Right cardiac atrium (tissue), 5 donors: ENCODE results near the gene CCDC12. TPM values are rescaled to one million over a fixed set of nuclear protein-coding genes. Genes with fewer than 3 reads are reported as not detected.
A peak's percentile ranks its signal among the peaks of the same experiment; 100 is the strongest.

Source experiments
- ATAC-seq, 2 donors: fragments of 200-7000 bp; cut with Tn5 transposase; one replicate each; pipeline versions ENCODE4 v1.8.0 to v1.9.1; 2020; ENCODE audit warnings: moderate library complexity in 2 of 2, mild to moderate bottlenecking in 1 of 2
- DNase-seq, 3 donors: peaks; one replicate each; pipeline ENCODE4 v3.0.0-alpha.2; 2020
- H3K27ac ChIP-seq: one replicate; pipeline ENCODE4 v1.5.1; 2013; ENCODE audit warnings: mild to moderate bottlenecking, low read length, control low read depth, moderate library complexity
- H3K27me3 ChIP-seq: one replicate; pipeline ENCODE4 v1.6.1; 2013; ENCODE audit not compliant: control insufficient read depth, insufficient read depth
- H3K4me1 ChIP-seq: one replicate; pipeline ENCODE4 v1.6.1; 2013; ENCODE audit warnings: low read length; ENCODE audit not compliant: control insufficient read depth, insufficient read depth
- H3K4me3 ChIP-seq: one replicate; pipeline ENCODE4 v1.5.1; 2013; ENCODE audit warnings: low read length, control low read depth
- H3K9me3 ChIP-seq: one replicate; pipeline ENCODE4 v1.6.1; 2013; ENCODE audit warnings: low read length; ENCODE audit not compliant: control insufficient read depth
- WGBS: extraction: QIAGEN DNeasy Blood & Tissue Kit; methylation state at CpG from one replicate; pipeline ENCODE4 v1.1.7; 2013; 5-methylcytosine and 5-hydroxymethylcytosine counted together
- intact Hi-C, 4 donors: fragments of 100-400 bp; cut with DNase I; formaldehyde crosslinking; loops; one replicate each; pipeline versions ENCODE4 v1.11.0 to v1.14.0; 2022 to 2023
- polyA plus RNA-seq: library from polyadenylated mRNA; stranded (reverse); fragments of 200-250 nt; gene quantifications from one replicate; pipeline ENCODE4 v1.2.3, GENCODE V29; 2013
- total RNA-seq, 4 donors: library from RNA; stranded (reverse); fragmentation: NEBNext Ultra II Directional; extraction: Animal tissue kit (Norgen Biotek cat#: 25700); gene quantifications; one replicate each; pipeline ENCODE4 v1.2.1, GENCODE V29; 2021
- donor health status: healthy with polysubstance abuse.
- donor health status: DM: no; HTN: yes; CAD: no.
- donor health status: DM: no; HTN: no; CAD: no.
- donor health status: DM: no; HTN: yes; CAD: no; lungs with severe emphysema.
- donor health status: DM: yes; HTN: yes; CAD: no.

The CCDC12 gene
- total and polyA plus RNA-seq, 5 donors, result 31.2 to 58.0 (median 36.1) TPM

- H3K4me1 ChIP-seq, result peaks cover 36% of the 10 kb centered on the region
- no peaks in the 10 kb centered on the region for H3K9me3 ChIP-seq
- DNase-seq (no peak), ATAC-seq (no peak)
- H3K27ac ChIP-seq, result no peak overlapping the region
- WGBS, result 100% methylated on average over 1 of the region's 1 CpG
- no peak overlapping the region for H3K4me3 ChIP-seq
- intact Hi-C loops, result no loop called here
- H3K27me3 ChIP-seq, result no peaks in the 10 kb centered on the region
Measured at GRCh38 chr3:46962427-46962826, 14.1 kb downstream of the CCDC12 start.

- Histone ChIP-seq H3K27me3 (no peaks in the 10 kb centered on the region), H3K9me3 (no peaks in the 10 kb centered on the region), H3K4me1 (peaks cover 36% of the 10 kb centered on the region), H3K4me3 (no peak overlapping the region), H3K27ac (peak overlapping the region; percentile 32)
- intact Hi-C loops, result no loop called here
- WGBS, result 98% methylated on average over 1 of the region's 1 CpG
- peak in 1 of 2 donors; percentile 31 for ATAC-seq
- no peak for DNase-seq
Measured at GRCh38 chr3:46960835-46961234, 15.7 kb downstream of the CCDC12 start.

- H3K27ac ChIP-seq, result peak overlapping the region; percentile 32
Measured at GRCh38 chr3:46960081-46960701, 16.4 kb downstream of the CCDC12 start.

GRCh38 chr3:46959161-46959511 lies 17.4 kb downstream of the CCDC12 start:
- no peaks in the 10 kb centered on the region for H3K27me3 ChIP-seq
- peak overlapping the region; percentile 32 for H3K27ac ChIP-seq
- peaks cover 41% of the 10 kb centered on the region for H3K4me1 ChIP-seq
- ATAC-seq (no peak), DNase-seq (no peak)
- no peak overlapping the region for H3K4me3 ChIP-seq
- 74% methylated on average over 6 of the region's 6 CpGs for WGBS
- no peaks in the 10 kb centered on the region for H3K9me3 ChIP-seq
- intact Hi-C loops, result no loop called here

More at GRCh38 chr3:46960081-46960701, 16.4 kb downstream of the CCDC12 start:
- H3K4me3 ChIP-seq, result no peak overlapping the region
- no peaks in the 10 kb centered on the region for H3K9me3 ChIP-seq
- H3K4me1 ChIP-seq, result peaks cover 36% of the 10 kb centered on the region
- DNase-seq (no peak), ATAC-seq (peak; percentile 41 to 85)
- intact Hi-C loops, result no loop called here
- H3K27me3 ChIP-seq, result no peaks in the 10 kb centered on the region
- WGBS, result 34% methylated on average over 4 of the region's 4 CpGs

- H3K9me3 ChIP-seq, result no peaks in the 10 kb centered on the region
- no peaks in the 10 kb centered on the region for H3K27me3 ChIP-seq
- H3K4me1 ChIP-seq, result peaks cover 46% of the 10 kb centered on the region
- H3K27ac ChIP-seq, result no peak overlapping the region
- 51% methylated on average over 9 of the region's 9 CpGs for WGBS
- intact Hi-C loops, result no loop called here
- ATAC-seq, result no peak
- H3K4me3 ChIP-seq, result no peak overlapping the region
- no peak for DNase-seq
Measured at GRCh38 chr3:46958467-46959160, 17.9 kb downstream of the CCDC12 start.

GRCh38 chr3:46957092-46957820 lies 19.3 kb downstream of the CCDC12 start:
- H3K9me3 ChIP-seq, result no peaks in the 10 kb centered on the region
- peaks cover 54% of the 10 kb centered on the region for H3K4me1 ChIP-seq
- no peak overlapping the region for H3K4me3 ChIP-seq
- 75% methylated on average over 11 of the region's 11 CpGs for WGBS
- H3K27ac ChIP-seq, result no peak overlapping the region
- ATAC-seq (no peak), DNase-seq (no peak)
- intact Hi-C loops, result no loop called here
- H3K27me3 ChIP-seq, result no peaks in the 10 kb centered on the region

GRCh38 chr3:46955801-46956259 lies 20.7 kb downstream of the CCDC12 start:
- Histone ChIP-seq H3K27me3 (no peaks in the 10 kb centered on the region), H3K9me3 (no peaks in the 10 kb centered on the region), H3K4me3 (no peak overlapping the region), H3K27ac (peak overlapping the region; percentile 32), H3K4me1 (peaks cover 53% of the 10 kb centered on the region)
- intact Hi-C loops, result no loop called here
- ATAC-seq, result no peak
- DNase-seq, result no peak
- 64% methylated on average over 3 of the region's 3 CpGs for WGBS

- Histone ChIP-seq H3K4me1 (peaks cover 48% of the 10 kb centered on the region), H3K27ac (peak overlapping the region; percentile 46), H3K9me3 (no peaks in the 10 kb centered on the region), H3K4me3 (no peak overlapping the region), H3K27me3 (no peaks in the 10 kb centered on the region)
- intact Hi-C loops, result no loop called here
- no peak for ATAC-seq
- WGBS, result 80% methylated on average over 5 of the region's 5 CpGs
- DNase-seq, result no peak
Measured at GRCh38 chr3:46955157-46955556, 21.4 kb downstream of the CCDC12 start.

GRCh38 chr3:46954178-46954577 lies 22.4 kb downstream of the CCDC12 start:
- ATAC-seq, result no peak

GRCh38 chr3:46953234-46954010 lies 23.1 kb downstream of the CCDC12 start:
- WGBS, result 60% methylated on average over 8 of the region's 8 CpGs
- H3K27me3 ChIP-seq, result no peaks in the 10 kb centered on the region
- intact Hi-C loops, result no loop called here
- no peak overlapping the region for H3K4me3 ChIP-seq
- ATAC-seq (no peak), DNase-seq (no peak)
- H3K4me1 ChIP-seq, result peaks cover 45% of the 10 kb centered on the region
- H3K9me3 ChIP-seq, result no peaks in the 10 kb centered on the region
- peak overlapping the region; percentile 36 for H3K27ac ChIP-seq

More at GRCh38 chr3:46954178-46954577, 22.4 kb downstream of the CCDC12 start:
- Histone ChIP-seq H3K9me3 (no peaks in the 10 kb centered on the region), H3K27me3 (no peaks in the 10 kb centered on the region), H3K4me3 (no peak overlapping the region), H3K4me1 (peaks cover 42% of the 10 kb centered on the region), H3K27ac (peak overlapping the region; percentile 36)
- WGBS, result 80% methylated on average over 3 of the region's 3 CpGs
- no peak for DNase-seq
- intact Hi-C loops, result no loop called here
